ENCODE measurements around the gene SCYL1. TPM values are rescaled to one million over a fixed set of nuclear protein-coding genes. Genes with fewer than 3 reads are reported as not detected.
A peak's percentile ranks its signal among the peaks of the same experiment; 100 is the strongest.

Gene SCYL1
- total RNA-seq, 1 donor from 2014 or later: 79.4 TPM

DNA sequence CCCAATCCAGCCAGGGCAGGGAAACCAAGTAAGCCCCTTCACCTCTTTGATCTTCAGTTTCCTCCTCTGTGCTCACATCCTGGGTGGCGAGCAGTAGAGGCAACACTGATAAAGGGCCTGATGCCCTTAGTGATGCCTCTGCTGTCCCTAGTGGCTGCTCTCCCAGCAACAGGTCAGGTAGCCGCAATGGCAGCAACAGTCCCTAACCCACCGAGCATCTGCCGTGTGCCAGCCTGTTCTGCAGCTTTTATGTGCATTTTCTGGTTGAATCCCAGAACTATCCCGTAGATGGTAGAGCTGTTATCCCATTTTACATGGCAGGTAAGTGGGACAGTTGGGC lies 5.2 kb downstream of the SCYL1 start:
- Mint-ChIP-seq H3K4me3 (peak overlapping the region; percentile 31), H3K9me3 (no peaks in the 10 kb centered on the region), H3K27me3 (no peaks in the 10 kb centered on the region), H3K4me1 (ENCODE audit: unreplicated experiment) (peaks cover 7% of the 10 kb centered on the region), H3K27ac (no peak overlapping the region), H3K36me3 (peaks cover 13% of the 10 kb centered on the region)
- DNase-seq (ENCODE audit: extremely low spot score, unreplicated experiment): no peak
- TF ChIP-seq, protein P1, sequence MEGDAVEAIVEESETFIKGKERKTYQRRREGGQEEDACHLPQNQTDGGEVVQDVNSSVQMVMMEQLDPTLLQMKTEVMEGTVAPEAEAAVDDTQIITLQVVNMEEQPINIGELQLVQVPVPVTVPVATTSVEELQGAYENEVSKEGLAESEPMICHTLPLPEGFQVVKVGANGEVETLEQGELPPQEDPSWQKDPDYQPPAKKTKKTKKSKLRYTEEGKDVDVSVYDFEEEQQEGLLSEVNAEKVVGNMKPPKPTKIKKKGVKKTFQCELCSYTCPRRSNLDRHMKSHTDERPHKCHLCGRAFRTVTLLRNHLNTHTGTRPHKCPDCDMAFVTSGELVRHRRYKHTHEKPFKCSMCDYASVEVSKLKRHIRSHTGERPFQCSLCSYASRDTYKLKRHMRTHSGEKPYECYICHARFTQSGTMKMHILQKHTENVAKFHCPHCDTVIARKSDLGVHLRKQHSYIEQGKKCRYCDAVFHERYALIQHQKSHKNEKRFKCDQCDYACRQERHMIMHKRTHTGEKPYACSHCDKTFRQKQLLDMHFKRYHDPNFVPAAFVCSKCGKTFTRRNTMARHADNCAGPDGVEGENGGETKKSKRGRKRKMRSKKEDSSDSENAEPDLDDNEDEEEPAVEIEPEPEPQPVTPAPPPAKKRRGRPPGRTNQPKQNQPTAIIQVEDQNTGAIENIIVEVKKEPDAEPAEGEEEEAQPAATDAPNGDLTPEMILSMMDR (conservative IDR thresholded peaks at IDR 0.05): peak; percentile 63

DNA sequence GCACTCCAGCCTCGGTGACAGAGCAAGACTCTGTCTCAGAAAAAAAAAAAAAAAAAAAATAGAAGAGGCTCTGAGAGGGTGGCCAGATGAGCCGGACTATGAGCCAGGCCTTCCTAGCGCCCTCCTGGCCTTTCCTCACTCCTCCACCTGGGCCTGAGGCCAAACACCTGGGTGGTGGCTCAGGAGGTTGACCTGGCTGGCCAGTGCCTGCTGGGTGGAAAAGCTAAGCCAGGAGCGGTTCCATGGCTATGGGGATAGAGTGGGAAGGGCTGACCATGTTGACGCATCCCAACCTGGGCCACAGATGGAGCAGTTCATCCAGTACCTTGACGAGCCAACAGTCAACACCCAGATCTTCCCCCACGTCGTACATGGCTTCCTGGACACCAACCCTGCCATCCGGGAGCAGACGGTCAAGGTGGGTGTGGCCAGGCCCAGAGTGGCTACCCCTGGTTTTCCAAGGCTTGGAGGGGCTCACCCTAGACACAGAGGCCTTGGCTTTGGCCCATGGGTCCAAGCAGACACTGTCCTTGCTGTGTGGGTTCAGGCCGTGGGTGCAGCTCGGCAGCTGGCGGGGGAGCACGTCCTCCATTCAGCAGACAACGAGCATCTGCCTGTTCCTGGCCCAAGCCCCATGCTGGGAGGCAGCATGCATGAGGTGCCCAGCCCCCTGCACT lies 7.6 kb downstream of the SCYL1 start:
- Mint-ChIP-seq H3K27me3 (no peaks in the 10 kb centered on the region), H3K36me3 (peaks cover 13% of the 10 kb centered on the region), H3K4me1 (ENCODE audit: unreplicated experiment) (peaks cover 4% of the 10 kb centered on the region), H3K9me3 (no peaks in the 10 kb centered on the region), H3K4me3 (no peak overlapping the region), H3K27ac (no peak overlapping the region)
- no peak for DNase-seq (ENCODE audit: extremely low spot score, unreplicated experiment)
- TF ChIP-seq, protein P1 (conservative IDR thresholded peaks at IDR 0.05): no peak

DNA sequence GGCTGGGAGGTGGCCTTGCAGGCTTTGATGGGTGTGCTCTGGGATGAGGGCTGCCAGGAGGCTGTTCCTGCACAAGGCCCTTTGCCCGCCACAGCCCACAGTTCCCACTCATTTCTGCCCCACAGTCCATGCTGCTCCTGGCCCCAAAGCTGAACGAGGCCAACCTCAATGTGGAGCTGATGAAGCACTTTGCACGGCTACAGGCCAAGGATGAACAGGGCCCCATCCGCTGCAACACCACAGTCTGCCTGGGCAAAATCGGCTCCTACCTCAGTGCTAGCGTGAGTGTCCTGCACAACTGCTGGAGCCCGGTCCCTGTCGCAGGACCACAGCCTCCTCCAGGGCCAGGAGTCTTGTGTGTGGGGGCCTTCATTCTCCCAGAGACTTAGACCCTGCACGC lies 10.2 kb downstream of the SCYL1 start:
- Mint-ChIP-seq H3K27ac (no peak overlapping the region), H3K36me3 (peaks cover 8% of the 10 kb centered on the region), H3K27me3 (no peaks in the 10 kb centered on the region), H3K4me3 (no peak overlapping the region), H3K4me1 (ENCODE audit: unreplicated experiment) (no peaks in the 10 kb centered on the region), H3K9me3 (no peaks in the 10 kb centered on the region)
- DNase-seq (ENCODE audit: extremely low spot score, unreplicated experiment): no peak
- TF ChIP-seq, protein P1 (conservative IDR thresholded peaks at IDR 0.05): no peak

DNA sequence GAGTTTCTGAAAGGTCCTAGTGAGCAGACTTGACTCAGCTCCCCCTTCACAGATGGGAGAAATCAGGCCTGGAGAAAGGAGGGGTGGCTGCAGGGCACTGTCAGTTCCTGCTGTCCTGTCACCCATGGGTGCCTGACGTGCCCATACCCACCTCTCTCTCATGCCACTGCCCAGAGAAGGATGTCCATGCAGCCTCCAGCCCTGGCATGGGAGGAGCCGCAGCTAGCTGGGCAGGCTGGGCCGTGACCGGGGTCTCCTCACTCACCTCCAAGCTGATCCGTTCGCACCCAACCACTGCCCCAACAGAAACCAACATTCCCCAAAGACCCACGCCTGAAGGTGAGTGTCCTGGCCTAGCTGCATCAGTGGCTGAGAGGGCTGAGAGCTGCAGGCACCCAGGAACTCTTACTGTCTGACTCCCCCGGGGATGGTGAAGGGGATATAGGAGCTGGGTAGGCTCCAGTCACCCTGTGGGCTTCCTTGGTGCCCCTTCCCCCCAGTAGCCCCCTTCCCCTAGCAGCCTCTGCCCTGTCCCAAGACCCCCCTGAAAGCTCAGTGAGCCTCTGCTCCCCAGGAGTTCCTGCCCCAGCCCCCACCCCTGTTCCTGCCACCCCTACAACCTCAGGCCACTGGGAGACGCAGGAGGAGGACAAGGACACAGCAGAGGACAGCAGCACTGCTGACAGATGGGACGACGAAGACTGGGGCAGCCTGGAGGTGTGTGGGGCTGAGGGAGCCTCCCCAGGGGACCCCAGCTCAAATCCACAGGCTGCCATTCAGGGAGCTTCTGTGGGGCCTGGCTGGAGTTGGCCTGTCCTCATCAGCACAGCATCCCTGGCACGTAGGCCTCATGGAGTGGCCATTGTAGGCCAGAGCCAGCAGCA lies 11.8 kb downstream of the SCYL1 start:
- no peak overlapping the region for H3K4me3 Mint-ChIP-seq
- no peak overlapping the region for H3K27ac Mint-ChIP-seq
- no peaks in the 10 kb centered on the region for H3K9me3 Mint-ChIP-seq
- no peaks in the 10 kb centered on the region for H3K27me3 Mint-ChIP-seq
- H3K4me1 Mint-ChIP-seq (ENCODE audit: unreplicated experiment): peaks cover 8% of the 10 kb centered on the region
- TF ChIP-seq, protein P1 (conservative IDR thresholded peaks at IDR 0.05): no peak
- DNase-seq (ENCODE audit: extremely low spot score, unreplicated experiment): no peak
- H3K36me3 Mint-ChIP-seq: peaks cover 6% of the 10 kb centered on the region

DNA sequence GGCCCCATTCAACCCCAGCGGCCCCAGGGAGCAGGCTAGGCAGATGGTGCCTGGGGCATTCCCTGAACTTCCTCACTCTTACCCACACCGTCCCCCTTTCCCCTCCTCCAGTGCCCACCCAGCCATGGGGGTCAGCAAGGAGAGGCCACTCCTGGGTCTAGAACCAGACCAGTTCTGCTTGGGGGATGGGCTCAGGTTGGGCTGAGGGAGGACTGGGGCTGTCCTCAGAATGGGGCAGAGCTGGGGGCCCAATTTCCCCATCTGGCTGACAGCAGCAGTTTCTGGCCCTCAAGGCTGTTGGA lies 12.4 kb downstream of the SCYL1 start:
- H3K9me3 Mint-ChIP-seq: no peaks in the 10 kb centered on the region
- no peak overlapping the region for H3K27ac Mint-ChIP-seq
- H3K36me3 Mint-ChIP-seq: peaks cover 6% of the 10 kb centered on the region
- no peak for DNase-seq (ENCODE audit: extremely low spot score, unreplicated experiment)
- no peak overlapping the region for H3K4me3 Mint-ChIP-seq
- peaks cover 12% of the 10 kb centered on the region for H3K4me1 Mint-ChIP-seq (ENCODE audit: unreplicated experiment)
- peaks cover 4% of the 10 kb centered on the region for H3K27me3 Mint-ChIP-seq
- TF ChIP-seq, protein P1 (conservative IDR thresholded peaks at IDR 0.05): no peak

Measured in type B pancreatic cell (in vitro differentiated cells).